Suppressor macrophage treated with lipopolysaccharide for 1 hour (primary cell): ENCODE data around the gene TTC16.
A peak's percentile ranks its signal among the peaks of the same experiment; 100 is the strongest.
"Not testable (repeated sequence)": the region's sequence is repeated elsewhere in the genome, so short reads cannot be mapped to it uniquely, and the experiment has no call there.

Experiments used
- DNase-seq, 3 donors: peaks; one replicate each; pipeline ENCODE4 v3.0.0-alpha.2; 2020 to 2022

TTC16 gene

DNA sequence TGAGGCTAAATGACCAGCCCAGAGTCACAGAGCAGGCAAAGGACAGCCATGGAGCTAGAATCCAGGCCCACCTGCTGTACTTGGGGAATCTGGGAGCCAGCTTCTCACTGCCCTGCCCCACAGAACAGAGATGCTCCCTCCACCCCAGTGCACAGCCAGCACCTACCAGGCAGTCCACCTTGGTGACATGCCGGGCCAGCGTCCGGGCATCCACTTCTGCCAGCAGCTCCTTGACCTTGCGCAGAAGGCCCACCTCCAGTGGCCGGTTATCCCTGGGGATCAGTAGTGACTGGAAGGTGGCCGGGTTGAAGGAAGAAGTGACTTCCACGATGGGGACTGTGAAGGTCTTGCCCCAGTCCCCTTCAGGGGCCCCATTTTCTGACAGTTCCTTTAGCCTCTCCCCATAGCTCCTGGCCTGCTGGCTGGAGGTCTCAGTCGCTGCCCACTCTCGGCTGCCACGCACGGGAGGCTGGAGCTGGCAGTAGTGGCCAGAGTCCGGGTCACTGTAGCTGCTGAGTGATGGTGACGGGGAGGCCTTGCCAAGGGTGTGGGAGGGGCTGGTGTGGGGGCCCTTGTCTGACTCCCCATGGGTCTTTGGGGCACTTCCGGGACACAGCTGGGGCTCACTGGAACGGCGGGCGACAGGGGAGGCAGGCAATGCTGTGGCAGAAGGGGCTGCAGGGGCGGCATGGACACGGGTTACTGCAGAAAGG lies 28.7 kb downstream of the TTC16 start:
- DNase-seq: no peak

DNA sequence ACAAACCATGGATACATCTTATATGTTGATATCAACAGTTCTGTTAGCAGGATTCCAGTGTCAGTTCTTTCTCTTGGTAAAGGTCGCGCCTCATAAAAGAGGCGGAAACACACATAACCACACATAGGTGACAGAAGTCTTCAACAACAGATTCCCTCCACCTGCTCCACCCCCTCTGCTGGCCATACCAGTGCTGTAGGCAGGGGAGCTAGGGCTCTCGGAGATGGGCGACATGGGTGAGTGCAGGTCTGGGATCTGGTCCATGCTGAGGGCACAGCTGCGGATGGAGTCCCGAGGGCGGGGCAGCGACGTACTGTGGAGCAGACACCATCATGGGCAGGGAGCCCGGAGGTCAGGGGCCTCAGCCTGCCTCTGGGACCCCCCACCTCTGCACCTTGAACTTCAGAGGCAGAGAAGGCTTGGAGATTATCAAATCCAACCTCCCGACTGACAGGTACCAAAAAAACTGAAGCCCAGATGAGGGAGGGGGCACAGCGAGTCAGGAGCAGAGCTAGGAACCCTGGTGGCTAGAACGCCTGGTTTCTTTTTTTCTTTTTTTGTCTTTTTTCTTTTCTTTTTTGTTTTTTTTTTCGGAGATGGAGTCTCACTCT lies 31.2 kb downstream of the TTC16 start:
- no peak for DNase-seq

DNA sequence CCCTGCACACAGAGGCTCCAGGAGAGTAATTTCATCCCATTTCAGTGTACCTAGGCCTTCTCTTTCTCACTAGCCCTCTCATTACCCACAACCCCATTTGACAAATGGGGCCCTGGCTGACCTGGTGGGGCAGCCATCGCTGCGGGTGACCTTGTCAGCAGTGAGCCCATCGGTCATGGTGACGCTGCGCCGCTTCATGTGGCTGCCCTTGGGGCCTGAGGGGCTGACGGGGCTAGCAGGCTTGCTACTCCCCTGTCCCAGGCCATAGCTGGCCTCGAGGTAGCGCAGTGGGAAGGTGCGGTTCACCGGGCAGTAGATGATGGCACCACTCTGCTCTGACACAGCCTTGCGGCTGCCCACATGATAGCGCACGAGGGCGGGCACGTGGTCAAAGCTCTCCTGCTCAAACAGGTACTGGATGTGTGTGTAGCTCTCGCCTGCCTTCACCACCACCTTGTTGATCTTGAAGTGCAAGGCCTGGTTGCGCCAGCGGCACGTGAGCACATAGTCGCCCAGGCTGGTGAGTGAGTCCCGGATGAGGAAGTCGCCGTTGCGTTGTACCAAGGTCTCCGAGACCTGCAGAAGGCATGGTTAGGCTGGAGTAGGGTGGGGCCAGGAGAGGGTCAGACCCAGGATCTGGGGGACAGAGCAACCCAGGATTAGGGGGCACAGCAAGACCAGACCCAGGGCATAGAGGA lies 33.4 kb downstream of the TTC16 start:
- no peak for DNase-seq

- peak in 1 of 3 donors; percentile 49 for DNase-seq
Measured at GRCh38 chr9:127751269-127752054, 35.6 kb downstream of the TTC16 start.

GRCh38 chr9:127753148-127753547 lies 37.3 kb downstream of the TTC16 start:
- no peak for DNase-seq

- peak; percentile 24 to 41 (median 36) for DNase-seq
Measured at GRCh38 chr9:127753622-127754021, 37.7 kb downstream of the TTC16 start.

- DNase-seq: no peak
Measured at GRCh38 chr9:127754099-127755060, 38.5 kb downstream of the TTC16 start.

- no peak for DNase-seq
Measured at GRCh38 chr9:127755061-127756060, 39.5 kb downstream of the TTC16 start.

- DNase-seq: no peak
Measured at GRCh38 chr9:127756233-127756632, 40.4 kb downstream of the TTC16 start.

GRCh38 chr9:127756776-127757175 lies 40.9 kb downstream of the TTC16 start:
- not testable (repeated sequence) for DNase-seq

- no peak for DNase-seq
Measured at GRCh38 chr9:127758843-127759242, 43.0 kb downstream of the TTC16 start.

DNA sequence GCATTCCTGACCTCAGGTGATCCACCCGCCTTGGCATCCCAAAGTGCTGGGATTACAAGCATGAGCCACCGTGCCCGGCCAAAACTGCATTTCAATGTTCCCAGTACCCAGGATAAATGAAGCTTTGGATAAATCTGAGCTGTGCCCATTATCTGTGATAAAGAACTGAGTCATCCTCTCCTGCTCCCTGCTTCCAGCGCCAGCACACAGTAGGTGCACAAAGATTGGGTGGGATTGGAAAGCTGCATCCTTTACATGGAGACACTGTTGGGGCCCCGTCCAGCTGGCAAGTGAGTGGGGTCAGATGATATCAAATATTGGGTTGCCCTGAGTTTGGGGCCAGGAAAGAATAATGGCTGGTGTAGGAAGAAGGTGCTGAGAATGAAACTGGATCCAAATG lies 45.2 kb downstream of the TTC16 start:
- DNase-seq: no peak

DNA sequence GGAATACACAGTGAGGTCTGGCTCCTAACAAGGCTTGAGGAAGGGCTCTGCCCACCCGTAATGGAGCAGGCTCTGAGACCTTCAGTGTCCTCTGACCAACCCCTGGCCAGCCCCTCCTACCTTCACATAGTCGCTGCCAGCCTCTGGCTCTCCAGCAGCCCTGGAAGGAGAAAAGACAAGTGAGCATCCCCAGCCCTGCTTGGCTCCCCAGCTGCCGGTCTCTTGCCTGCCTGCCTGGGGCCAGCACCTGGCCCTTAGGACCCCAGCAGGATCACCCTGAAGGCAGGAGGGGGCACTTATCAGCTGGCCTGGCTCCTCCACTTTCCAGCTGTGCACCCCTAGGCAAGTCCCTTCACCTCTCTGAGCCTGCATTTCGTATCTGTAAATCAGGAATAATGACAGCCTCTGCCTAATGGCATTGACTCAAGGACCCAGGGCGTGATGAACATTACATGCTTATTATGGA lies 45.6 kb downstream of the TTC16 start:
- DNase-seq: no peak

DNA sequence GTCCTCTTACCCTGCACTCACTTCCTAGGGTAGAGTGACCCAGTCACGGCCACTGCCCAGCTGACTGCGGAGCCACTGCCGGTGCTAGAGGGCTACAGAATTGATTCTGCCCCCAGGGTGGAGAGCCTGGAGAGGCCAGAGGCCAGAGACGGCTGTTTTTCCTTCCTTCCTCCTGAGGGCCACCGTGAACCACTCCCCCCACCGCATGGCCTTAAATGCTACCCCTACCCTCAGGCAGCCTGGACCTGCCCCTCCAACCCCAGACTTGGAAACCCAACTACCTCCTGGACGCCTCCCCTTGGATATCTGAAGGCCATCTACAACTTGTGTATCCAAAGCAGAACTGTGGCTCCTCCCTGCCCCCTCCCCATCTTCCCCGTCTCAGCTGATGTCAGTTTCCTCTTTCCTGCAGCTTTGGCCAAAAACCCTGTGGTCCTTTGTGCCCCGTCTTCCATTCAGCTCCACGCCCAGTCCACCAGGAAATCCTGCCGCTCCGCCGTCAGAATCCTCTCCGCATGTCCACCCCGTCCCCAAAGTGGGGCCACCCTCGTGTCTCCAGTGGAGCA lies 46.3 kb downstream of the TTC16 start:
- peak; percentile 41 to 69 (median 66) for DNase-seq

- peak; percentile 68 to 85 (median 76) for DNase-seq
Measured at GRCh38 chr9:127763918-127764384, 48.1 kb downstream of the TTC16 start.

GRCh38 chr9:127765418-127765817 lies 49.5 kb downstream of the TTC16 start:
- DNase-seq: no peak

GRCh38 chr9:127767410-127767809 lies 51.5 kb downstream of the TTC16 start:
- no peak for DNase-seq

DNA sequence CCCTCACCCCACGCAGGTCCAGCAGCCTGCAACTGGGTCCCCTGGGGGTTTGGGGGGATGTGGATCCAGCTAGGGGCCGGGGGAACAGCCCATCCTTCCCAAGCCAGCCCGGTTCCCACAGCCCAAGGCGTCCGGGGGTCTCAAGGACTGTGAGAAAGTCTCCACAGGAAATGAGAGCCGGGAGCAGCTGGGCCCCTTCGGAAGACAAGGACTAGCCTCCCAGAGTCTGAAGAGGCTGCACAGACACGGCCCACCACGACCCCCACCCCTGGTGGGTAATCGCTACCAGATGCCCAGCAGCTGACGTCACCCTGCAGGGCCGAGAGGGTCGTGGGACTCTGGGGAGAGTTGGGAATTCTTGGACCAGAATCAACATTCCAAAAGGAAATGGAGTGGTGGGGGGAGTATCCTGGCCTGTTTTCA lies 52.0 kb downstream of the TTC16 start:
- no peak for DNase-seq

DNA sequence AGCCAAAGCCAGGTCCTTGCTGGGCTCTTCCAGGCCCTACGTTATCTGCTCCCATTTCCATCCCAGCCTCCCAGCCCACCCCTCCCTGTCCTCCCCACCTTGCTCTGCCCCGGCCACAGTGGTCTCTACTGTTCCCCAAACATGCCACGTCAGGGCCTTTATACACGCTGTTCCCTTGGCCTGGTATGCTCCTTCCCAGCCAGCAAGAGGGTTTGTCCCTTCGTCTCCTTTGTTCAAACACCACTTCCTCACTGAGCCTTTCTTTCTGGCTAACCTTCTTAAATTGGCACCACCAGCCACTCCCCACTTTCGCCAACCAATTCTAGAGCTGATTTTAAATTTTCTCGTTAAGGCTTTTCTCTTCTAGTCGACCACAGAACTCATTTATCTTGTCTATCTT lies 52.8 kb downstream of the TTC16 start:
- no peak for DNase-seq

- no peak for DNase-seq
Measured at GRCh38 chr9:127769101-127769500, 53.2 kb downstream of the TTC16 start.
